Measurements from ENCODE around the gene PTH2.

The PTH2 gene

DNA sequence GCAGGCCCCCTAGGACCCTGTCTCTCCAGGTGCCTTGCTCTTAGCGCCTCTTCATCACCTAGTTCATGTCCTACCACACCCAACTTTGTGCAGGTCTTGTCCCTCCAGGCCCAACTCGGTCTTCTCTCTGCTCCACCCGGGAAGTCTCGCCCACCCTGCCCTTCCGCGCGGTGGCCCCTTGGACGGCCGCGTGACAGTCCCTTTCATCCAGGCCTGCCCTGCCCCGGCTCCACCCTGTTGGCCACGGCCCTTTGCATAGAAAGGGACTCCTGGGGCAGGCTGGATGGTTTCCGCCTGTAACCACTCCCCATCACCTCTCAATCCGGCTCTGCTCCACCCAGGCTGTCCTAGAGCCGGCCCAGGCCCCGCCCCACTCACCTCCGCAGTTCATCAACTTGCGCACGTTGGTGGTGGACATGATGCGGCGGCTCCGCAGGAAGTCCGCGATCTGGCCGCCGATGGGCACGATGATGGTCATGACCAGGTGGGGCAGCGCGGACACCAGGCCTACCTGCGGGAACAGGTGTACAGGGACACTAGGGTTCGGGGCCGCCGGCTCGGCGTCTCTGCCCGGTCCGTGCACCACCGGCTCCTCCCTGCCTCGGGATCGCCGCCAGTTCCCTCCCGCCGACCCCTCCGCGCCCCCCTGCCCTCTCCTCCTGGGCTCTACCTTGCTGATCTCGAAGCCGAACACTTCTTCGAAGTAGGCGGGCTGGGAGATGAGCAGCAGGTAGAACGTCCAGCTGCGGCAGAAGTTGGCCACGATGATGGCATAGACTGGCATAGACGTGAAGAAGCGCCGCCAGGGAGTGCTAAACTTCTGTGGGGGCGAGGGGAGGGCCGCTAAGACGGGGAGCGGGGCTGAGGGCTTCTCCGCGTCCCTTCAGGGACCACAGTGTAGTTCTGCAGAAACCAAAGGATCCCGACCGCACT lies 9.2 kb upstream of the PTH2 start:
- in situ Hi-C loops (cut with MboI; ENCODE audit: low sequenced_read_pairs), result no loop called here

DNA sequence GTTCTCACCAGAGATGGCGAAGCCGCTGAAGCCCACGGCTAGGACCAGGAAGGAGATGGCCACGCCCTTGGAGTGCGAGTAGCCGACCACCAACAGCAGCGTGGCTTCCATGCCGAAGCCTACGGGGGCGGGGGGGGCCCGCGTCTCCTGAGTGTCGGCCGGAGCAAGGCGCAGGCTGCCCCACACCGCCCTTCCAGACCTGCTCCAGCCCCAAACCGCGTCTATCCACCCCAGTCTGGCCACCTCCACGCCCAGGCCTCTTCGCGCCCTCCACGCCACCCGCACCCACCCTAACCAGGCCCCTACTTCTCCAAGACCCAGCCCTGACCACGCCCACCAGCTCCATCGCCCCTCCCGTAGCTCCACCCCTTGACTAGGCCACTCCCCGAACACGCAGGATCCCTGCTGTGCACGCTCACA lies 8.1 kb upstream of the PTH2 start:
- in situ Hi-C loops (cut with MboI; ENCODE audit: low sequenced_read_pairs), result no loop called here

DNA sequence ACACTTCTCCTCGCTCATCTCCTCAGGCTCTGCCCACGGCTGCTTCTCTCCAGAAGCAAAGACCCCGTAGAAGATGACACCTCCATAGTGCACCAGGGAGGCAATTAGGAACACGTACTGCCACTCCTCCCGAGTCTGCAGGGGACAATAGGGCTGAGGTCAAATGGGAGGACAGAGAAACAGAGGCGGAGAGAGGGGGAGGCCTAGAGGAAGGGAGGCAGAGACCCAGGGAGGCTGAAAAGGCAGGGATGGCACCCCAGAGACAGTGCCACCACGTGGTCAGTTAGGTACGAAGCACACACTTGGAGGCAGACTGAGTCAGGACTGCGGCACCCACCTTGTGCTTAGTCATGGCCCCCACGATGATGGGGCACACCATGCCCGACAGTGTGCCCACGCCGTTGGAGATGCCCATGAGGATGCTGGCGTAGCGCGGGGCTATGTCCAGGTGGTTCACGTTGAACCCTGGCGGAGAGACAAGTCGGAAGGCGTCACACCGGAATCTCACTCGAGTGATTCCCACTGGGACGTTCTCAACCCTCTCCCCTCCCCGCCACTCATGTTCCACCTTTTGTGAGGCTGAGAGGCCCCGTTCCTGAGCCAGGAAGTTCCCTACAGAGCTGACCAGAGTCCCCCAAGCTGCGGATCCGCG lies 7.6 kb upstream of the PTH2 start:
- in situ Hi-C loops (cut with MboI; ENCODE audit: low sequenced_read_pairs), result no loop called here

DNA sequence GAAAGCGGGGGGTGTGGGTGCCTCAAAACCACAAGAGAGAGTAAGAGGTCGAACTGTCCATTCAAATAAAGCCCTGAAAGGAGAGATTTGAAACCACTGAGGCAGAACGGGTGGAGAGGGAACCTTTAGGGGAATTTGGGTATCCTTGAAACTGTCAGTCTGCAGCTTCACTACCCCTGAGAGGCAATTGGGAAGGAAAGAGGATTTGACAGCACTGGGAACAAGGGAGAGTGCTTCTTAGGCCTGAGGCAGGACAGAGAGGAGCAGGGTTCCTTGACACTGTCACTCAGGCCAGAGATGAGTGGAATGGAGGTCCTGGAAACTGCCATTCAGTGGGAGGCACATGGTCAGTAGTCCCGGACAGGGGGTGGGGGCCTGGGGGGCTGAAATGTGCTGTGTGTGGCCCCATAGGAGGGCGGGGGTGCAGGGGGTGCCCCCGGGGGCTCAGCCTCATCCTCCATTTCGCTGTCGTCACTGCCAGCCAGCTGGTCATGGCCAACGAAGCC lies 7.0 kb upstream of the PTH2 start:
- in situ Hi-C loops (cut with MboI; ENCODE audit: low sequenced_read_pairs), result no loop called here

DNA sequence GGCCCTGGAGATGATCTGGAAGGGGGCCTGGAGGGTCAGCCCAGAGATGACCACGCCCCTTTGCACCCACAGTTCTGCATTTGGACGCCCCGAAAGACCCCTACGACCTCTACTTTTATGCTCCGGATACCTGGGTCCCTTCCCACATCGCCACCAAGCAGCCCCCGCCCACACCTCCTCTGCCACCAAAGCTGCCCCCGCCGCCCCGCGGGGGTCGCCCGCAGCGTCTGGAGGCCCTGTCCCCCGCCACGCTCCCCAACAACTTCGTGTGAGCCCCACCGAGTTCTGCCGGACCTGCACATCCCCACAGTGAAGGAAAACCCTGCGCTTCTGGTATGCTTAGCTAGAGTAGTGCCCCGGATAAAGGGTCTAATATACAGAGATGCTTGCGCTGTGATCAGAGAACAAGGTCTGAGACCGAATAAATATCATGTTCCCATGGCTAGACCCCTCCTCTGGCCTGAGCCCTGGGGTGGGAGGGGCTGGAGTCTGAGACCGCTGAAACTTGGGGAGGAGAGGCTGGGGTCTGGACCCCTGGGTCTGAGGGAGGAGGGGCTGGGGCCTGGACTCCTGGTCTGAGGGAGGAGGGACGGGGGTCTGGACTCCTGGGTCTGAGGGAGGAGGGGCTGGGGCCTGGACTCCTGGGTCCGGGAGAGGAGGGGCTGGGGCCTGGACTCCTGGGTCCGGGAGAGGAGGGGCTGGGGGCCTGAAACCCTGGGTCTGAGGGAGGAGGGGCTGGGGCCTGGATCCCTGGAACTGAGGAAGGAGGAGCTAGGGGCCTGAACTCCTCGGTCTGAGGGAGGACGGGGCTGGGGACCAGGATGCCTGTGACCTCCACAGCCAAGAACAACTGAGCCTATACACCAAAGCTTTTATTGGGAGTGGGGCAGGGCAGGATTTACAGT lies 5.6 kb upstream of the PTH2 start:
- in situ Hi-C loops (cut with MboI; ENCODE audit: low sequenced_read_pairs), result loop anchor here (5.0 kb wide), 1 partner anchor 36 kb away; no protein-coding TSS in a partner anchor

DNA sequence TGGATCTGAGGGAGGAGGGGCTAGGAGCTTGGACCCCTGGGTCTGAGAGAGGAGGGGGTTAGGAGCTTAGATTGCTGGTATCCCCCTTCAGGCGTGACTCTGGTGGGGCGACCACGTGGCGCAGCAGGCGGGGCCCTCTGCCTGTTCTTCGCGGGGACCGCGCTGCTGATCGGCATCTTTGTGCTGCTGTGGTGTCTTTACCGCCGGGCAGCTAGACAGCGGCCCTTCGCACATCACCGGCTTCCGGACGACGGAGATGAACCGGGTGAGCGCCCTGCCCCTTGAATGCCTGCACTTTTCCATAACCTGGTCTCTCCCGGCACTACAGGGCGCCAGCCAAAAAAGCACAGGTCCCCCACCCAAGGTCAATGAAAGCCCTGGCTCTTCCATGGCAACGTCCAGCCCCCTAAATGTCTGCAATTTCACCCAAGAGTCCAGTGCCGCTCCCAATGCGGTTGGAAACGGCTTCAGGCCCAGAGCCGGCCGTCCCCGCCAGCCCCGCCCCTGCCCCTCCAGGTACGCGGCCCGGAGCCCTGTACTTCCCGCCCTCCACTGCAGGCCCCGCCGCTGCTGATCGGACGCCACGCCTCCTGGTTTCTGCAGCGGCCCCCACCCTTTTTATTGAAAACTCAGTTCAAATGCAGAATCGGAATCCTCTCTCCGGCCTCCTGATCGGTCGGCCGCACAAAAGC lies 4.8 kb upstream of the PTH2 start:
- in situ Hi-C loops (cut with MboI; ENCODE audit: low sequenced_read_pairs), result loop anchor here (5.0 kb wide), 1 partner anchor 36 kb away; no protein-coding TSS in a partner anchor

DNA sequence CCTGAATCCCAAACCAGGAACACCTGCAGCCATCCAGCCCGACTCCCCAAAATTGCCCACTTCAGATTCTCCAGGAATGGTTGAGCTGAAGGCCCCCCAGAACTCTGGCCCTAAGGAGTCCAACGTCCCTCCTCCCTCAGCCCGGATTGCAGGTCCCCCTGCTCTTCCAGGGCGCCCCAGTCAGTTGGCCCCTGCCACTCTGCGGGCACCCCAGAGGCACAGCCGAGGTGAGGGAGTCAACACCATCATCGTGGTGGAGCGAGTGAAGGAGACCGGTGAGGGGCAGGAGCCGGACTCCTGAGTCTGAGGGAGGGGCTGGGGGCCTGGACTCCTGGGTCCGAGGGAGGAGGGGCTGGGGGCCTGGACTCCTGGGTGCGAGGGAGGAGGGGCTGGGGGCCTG lies 4.1 kb upstream of the PTH2 start:
- in situ Hi-C loops (cut with MboI; ENCODE audit: low sequenced_read_pairs), result loop anchor here (5.0 kb wide), 1 partner anchor 35 kb away; no protein-coding TSS in a partner anchor

DNA sequence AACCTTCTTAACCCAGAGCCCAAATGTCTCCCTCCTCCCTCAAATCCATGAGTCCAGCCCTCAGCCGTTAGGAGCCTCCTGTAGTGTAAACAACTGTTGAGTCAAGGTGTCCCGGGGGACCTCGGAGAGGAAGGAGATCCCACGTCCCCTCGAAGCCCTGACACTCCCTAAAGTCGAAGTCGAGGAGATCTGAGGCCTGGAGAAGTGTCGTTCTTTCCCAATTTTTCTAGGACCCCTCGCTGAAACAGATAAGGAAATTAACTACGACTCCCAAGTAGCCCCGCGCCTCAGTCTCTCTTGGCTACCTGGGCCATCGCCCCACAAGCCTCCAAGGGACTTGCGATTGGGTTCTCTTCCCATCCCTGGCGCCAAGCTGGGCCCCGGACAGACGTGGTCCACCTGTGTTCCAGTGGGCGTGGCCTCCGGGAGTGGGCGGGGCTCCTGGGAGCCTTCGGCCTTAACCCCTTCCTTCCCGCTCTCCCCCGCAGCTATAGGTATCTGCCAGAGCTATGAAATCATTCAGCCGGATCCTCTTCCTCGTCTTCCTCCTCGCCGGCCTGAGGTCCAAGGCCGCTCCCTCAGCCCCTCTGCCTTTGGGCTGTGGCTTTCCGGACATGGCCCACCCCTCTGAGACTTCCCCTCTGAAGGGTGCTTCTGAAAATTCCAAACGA lies 2.8 kb upstream of the PTH2 start:
- in situ Hi-C loops (cut with MboI; ENCODE audit: low sequenced_read_pairs), result loop anchor here (5.0 kb wide), 1 partner anchor 34 kb away; no protein-coding TSS in a partner anchor

DNA sequence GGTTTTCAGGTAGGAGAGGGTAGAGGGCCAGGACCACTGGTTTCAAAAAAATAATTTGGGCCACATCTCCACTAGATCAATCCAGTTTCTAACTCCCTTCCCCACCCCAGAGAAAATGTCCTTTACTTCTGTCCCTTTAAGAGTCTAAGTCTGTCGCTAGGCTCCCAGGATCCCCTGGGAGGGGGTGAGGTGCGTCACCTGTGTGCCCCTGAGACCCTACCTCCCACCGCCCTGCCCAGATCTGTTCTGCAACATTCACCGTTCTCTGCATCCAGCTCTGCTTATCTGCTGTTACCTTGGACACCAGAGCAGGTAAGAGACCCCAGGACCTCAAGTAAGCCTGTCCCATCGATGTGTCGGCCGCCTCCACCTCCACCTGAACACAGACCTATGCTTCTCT lies 1.9 kb upstream of the PTH2 start, which contains the start of gene GFY:
TSS of gene GFY (plus strand) at position 211 of the 400 bp plus-strand sequence. CDS start 1,043 bp downstream, outside the sequence.
- in situ Hi-C loops (cut with MboI; ENCODE audit: low sequenced_read_pairs), result loop anchor here (5.0 kb wide), 1 partner anchor 33 kb away; no protein-coding TSS in a partner anchor

DNA sequence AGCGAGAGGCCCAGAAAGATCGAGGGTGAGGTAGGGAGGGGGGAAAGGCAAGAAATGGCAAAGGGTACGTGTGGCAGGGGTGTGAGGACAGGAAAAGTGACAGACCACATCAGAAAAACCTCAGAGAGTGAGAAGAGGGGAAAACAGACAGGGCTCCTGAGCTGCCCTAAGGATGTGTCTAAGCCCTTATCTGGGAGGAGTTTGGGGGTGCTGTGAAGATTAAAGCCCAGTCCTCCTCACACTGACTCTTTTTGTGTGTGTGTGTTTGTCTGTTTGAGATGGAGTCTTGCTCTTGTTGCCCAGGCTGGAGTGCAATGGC lies 703 bp upstream of the PTH2 start:
- in situ Hi-C loops (cut with MboI; ENCODE audit: low sequenced_read_pairs), result no loop called here

DNA sequence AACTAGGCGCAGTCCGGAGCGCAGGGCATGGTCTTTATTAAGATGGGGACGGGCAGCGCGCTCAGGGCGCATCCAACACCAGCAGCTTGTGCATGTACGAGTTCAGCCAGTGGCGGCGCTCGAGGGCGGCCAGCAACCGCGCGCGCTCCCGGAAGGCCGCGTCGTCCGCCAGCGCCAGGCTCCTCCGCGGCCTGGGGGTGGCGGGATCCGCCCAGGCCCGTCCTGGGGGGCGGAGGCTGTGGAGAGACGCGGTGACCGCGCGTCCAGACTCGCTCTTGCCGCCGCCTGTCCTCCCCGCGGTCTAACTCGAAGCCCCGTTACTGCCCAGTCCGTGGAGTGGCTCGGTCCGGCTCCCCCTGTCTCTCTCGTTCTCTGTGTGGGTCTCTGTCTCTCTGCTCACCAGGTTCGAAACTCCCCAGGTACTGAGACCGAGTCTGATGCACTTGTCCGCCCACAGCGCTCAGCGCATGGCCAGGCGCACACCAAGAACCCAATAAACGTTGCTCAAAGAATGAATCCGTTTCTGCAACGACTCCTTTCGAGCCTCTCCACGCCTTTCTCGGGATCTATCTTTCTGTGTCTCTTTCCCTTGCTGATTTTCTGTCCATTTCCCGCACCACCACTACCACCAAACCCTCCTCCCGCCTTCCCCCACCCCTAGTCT lies 702 bp downstream of the PTH2 start:
- in situ Hi-C loops (cut with MboI; ENCODE audit: low sequenced_read_pairs), result no loop called here

DNA sequence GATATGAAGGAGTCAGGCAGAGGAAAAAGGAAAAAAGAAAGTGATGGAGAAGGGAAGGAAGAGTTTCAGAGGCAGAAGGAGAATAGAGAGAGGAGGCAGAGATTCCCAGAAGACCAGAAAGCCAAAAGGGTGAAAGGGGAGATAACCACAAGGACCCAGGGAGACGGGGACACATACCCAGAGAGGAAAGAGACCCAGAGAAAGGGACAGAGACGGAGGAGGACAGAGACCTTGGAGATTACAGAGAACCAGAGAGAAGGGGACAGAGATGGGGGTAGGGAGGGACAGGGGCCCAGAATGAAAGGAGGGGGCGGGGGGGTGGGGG lies 1.4 kb downstream of the PTH2 start:
- in situ Hi-C loops (cut with MboI; ENCODE audit: low sequenced_read_pairs), result no loop called here

DNA sequence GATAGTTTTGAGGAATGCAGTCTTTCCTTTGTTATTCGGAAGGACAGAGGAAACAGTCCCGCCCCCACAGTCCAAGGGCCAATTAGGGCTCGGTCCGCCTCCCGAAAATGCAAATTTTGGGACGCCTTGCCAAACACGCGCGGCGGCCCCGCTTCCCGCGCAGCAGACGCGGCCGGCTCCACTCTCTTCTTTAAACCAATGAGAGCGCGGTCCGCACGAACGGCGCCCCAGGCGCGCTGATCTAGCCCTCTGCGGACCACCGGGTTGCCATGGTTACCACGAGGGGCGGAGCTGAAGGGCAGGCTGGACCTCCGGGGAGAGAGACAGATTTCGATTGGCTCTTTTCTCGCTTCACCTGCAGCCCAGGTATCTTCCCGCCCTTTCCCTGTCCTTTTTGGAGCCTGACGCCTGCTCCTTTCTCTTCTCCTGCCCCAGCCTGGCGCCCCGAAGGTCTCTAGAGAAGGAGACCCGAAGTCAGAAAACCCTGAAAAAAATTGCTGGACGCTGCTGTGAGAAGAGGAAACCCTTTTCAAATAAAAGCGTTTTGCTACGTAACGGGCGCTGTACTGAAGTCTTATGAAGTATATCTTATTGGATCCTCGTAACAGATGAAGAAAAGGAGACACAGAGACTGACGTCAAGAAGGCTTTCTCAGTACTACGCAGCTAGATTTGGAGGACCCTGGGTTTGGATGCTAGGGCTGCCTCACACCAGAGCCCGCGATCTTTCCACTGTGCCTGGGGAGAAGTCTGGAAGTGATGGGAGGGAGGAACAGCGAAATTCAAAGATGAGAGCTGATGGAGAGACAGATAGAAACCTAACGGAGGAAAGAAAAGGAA lies 2.0 kb downstream of the PTH2 start:
- in situ Hi-C loops (cut with MboI; ENCODE audit: low sequenced_read_pairs), result no loop called here

DNA sequence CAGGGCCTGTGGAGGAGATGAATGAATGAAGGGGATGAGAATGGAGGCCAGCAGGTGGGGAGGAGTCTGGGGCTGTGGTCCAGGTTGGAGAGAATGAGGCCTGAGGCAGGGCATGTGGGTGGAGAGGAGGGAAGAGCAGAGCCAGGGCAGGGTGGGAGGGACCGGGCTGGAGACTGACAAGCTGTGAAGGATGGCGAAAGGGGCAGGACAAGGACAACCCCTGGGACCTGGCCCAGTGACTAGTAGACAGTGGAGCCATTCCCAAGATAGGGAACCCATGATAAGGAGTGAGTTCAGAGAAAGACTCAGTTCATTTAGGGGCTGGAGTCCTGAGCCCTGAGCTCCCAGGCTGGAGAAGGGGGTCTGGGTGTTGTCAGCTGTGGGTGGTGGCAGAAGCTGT lies 3.0 kb downstream of the PTH2 start:
- in situ Hi-C loops (cut with MboI; ENCODE audit: low sequenced_read_pairs), result no loop called here

DNA sequence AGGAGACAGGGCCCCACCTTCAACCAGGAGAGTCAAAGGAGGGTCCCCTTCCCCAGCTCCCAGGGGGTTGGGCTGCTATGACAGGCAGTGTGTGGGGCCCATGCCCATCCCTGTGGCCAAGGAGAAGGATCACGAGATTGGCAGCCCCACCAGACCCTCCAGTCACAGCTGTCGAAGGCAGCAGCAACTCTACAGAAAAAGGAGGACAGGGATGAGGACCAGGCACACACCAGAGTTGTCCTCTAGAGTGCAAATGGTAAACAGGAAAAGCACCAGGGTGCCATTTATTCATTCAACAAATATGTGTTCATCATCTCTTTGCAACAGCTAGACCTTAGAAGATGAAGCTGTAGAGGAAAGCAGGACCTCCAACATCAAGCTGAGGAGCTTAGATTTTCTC lies 4.1 kb downstream of the PTH2 start:
- in situ Hi-C loops (cut with MboI; ENCODE audit: low sequenced_read_pairs), result no loop called here

DNA sequence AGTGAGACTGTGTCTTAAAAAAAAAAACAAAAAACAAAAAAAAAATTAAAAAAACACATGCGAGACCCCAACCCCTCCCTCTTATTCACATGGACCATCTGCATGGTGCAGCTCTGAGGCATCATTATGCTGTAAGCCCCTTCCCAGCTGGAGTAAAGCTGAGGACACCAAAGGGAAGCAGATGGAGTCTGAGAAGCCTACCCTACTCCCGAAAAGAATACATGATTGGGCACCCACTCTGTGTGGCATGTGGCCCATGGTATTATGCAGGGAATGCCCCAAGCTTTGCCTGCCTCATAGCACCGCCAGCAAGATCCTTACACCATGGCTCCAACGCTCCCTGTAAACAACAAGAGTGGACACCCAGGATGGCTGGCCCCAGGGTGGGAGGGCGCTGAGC lies 4.7 kb downstream of the PTH2 start:
- in situ Hi-C loops (cut with MboI; ENCODE audit: low sequenced_read_pairs), result no loop called here

DNA sequence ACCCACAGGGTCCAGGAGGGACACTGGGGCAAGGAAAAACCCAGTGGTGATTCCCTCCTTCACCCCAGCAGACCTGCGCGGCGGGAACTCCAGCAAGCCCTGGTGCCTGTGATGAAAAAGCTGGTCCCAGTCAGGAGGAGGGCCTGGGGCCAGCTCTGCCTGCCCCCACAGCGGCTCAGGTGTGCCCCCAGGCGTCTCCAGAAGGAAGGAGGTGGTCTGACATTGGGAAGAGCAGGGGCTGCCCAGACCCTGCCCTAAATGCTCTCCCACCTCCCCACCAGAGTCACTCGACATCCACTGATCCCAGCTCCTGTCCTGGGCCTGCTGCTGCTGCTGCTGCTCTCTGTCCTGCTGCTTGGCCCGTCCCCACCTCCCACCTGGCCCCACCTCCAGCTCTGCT lies 6.2 kb downstream of the PTH2 start:
- in situ Hi-C loops (cut with MboI; ENCODE audit: low sequenced_read_pairs), result no loop called here

DNA sequence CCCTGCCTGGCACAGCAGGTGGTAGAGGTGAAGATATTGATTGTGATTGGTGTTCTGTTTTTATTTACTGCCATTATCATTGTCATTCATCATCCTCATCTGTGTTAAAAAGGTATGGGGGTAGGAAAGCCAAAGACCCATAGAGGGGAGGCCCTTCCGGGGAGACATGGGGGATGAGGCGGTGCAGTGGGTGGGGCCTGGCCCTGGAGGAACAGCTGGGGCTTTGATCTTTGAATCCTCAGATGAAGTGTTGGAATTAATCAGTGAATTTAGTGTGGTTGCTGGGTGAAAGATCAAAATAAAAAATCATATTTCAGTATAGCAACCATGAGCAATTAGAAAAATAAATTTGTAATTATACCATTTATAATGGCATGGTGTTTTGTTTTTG lies 7.4 kb downstream of the PTH2 start:
- in situ Hi-C loops (cut with MboI; ENCODE audit: low sequenced_read_pairs), result no loop called here

Measured in HL-60/S4 (cell line).